GM23248 (cell line): Measurements from ENCODE around the gene P2RY1. TPM values are rescaled to one million over a fixed set of nuclear protein-coding genes. Genes with fewer than 3 reads are reported as not detected.
"Not testable (repeated sequence)": the region's sequence is repeated elsewhere in the genome, so short reads cannot be mapped to it uniquely, and the experiment has no call there.

ENCODE experiments used
- DNase-seq: peaks from one replicate; pipeline ENCODE4 v3.0.0-alpha.2; 2015
- H2AFZ ChIP-seq: fragments of 200-600 bp; sonication (generic); 2 replicates; pipeline ENCODE4 v1.6.1; 2016; ENCODE audit warnings: antibody characterized with exemption
- H3F3A ChIP-seq: fragments of 200-600 bp; sonication (generic); 2 replicates; pipeline ENCODE4 v1.6.1; 2016; ENCODE audit warnings: mild to moderate bottlenecking, antibody characterized with exemption, mixed run types; ENCODE audit not compliant: insufficient read depth
- H3K27ac ChIP-seq: fragments of 200-600 bp; sonication (generic); 2 replicates; pipeline ENCODE4 v1.5.1; 2016; ENCODE audit warnings: mild to moderate bottlenecking
- H3K27me3 ChIP-seq: fragments of 200-600 bp; sonication (generic); replicated peaks from 2 replicates; pipeline ENCODE4 v1.6.1; 2016; ENCODE audit warnings: mild to moderate bottlenecking; ENCODE audit not compliant: insufficient read depth
- H3K36me3 ChIP-seq: fragments of 200-600 bp; sonication (generic); 2 replicates; pipeline ENCODE4 v1.6.1; 2016; ENCODE audit warnings: low read depth, mild to moderate bottlenecking
- H3K4me1 ChIP-seq: fragments of 200-600 bp; sonication (generic); 2 replicates; pipeline ENCODE4 v1.6.1; 2016; ENCODE audit warnings: mild to moderate bottlenecking; ENCODE audit not compliant: insufficient read depth
- H3K4me2 ChIP-seq: fragments of 200-600 bp; sonication (generic); one replicate; pipeline ENCODE4 v1.6.1; 2016; ENCODE audit warnings: mild to moderate bottlenecking; ENCODE audit not compliant: unreplicated experiment
- H3K4me3 ChIP-seq: fragments of 200-600 bp; sonication (generic); 2 replicates; pipeline ENCODE4 v1.5.1; 2016; ENCODE audit warnings: mild to moderate bottlenecking
- H3K79me2 ChIP-seq: fragments of 200-600 bp; sonication (generic); 2 replicates; pipeline ENCODE4 v1.6.1; 2016; ENCODE audit warnings: mild to moderate bottlenecking; ENCODE audit not compliant: insufficient read depth
- H3K9ac ChIP-seq: fragments of 200-600 bp; sonication (generic); 2 replicates; pipeline ENCODE4 v1.6.1; 2016; ENCODE audit warnings: mild to moderate bottlenecking
- H3K9me2 ChIP-seq: fragments of 200-600 bp; sonication (generic); 2 replicates; pipeline ENCODE4 v1.6.1; 2016; ENCODE audit warnings: mixed run types, mild to moderate bottlenecking, moderate library complexity; ENCODE audit not compliant: insufficient read depth
- H3K9me3 ChIP-seq: fragments of 200-600 bp; sonication (generic); one replicate; pipeline ENCODE4 v1.6.1; 2017; ENCODE audit warnings: low read depth
- H4K20me1 ChIP-seq: fragments of 200-600 bp; sonication (generic); 2 replicates; pipeline ENCODE4 v1.6.0; 2016; ENCODE audit not compliant: insufficient read depth
- EZH2 ChIP-seq: fragments of 200-600 bp; sonication (generic); IDR thresholded peaks from 2 replicates; pipeline ENCODE4 v1.6.1; 2018; ENCODE audit warnings: antibody characterized with exemption, mild to moderate bottlenecking; ENCODE audit not compliant: insufficient read depth, poor library complexity, severe bottlenecking
- EZH2phosphoT487 ChIP-seq: fragments of 200-600 bp; sonication (generic); IDR thresholded peaks from 2 replicates; pipeline ENCODE4 v1.6.1; 2018; ENCODE audit warnings: antibody characterized with exemption, moderate library complexity, mild to moderate bottlenecking, low read depth; ENCODE audit not compliant: insufficient read depth
- WGBS, 2 experiments: methylation state at CpG; one replicate each; pipeline ENCODE4 v1.1.6; 2015 to 2017; ENCODE audit warnings: low lambda C conversion rate in 2 of 2, low coverage in 1 of 2; ENCODE audit errors: missing lambda C conversion rate in 2 of 2; 5-methylcytosine and 5-hydroxymethylcytosine counted together
- in situ Hi-C: fragments of 300-500 bp; cut with MboI; formaldehyde crosslinking; loops from 2 replicates; pipeline ENCODE4 v1.15.0; 2020
- polyA plus RNA-seq: library from polyadenylated mRNA; unstranded; fragments of >200 nt; fragmentation: Nextera tagmentation; extraction: Ambion mirVana; gene quantifications from 2 replicates; pipeline ENCODE4 v1.2.1, GENCODE V29; 2016
- total RNA-seq: library from RNA; depleted of rRNA; stranded (reverse); fragments of >200 nt; shearing (Covaris generic); gene quantifications from 2 replicates; pipeline ENCODE4 v1.2.3, GENCODE V29; 2014

Gene P2RY1
- total and polyA plus RNA-seq, 2 experiments from 2014 or later = 0.09 to 0.22 TPM

DNA sequence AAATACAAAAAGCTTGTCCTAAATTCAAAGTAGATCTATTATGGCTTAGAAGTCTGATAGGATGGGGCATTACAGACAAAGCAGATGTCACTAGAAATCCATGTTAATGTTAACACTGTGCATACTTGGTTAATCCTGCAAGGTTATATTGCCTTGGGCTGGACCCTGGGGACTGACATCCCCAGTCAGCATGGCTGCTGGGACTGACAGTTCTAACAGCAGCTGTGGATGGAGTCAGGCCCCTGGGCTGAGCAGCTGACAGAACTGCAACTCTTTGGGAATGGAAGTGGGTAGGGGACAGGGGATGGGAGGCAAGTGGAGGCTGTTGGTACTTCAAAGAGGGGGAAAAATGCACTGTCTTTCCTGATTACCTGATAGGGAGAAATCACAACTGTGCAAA, 7.5 kb downstream of the P2RY1 start:
- no peaks in the 10 kb centered on the region for H3K9me3 ChIP-seq
- H3K4me3 ChIP-seq = no peak overlapping the region
- H3K9me2 ChIP-seq = no peaks in the 10 kb centered on the region
- no peak overlapping the region for H3K9ac ChIP-seq
- no peaks in the 10 kb centered on the region for H3F3A ChIP-seq
- H3K79me2 ChIP-seq = no peaks in the 10 kb centered on the region
- no peaks in the 10 kb centered on the region for H3K4me1 ChIP-seq
- DNase-seq = no peak
- H3K27me3 ChIP-seq = peaks cover 8% of the 10 kb centered on the region; the same call in 1 of the 2 replicates
- H3K27ac ChIP-seq = no peak overlapping the region
- no peaks in the 10 kb centered on the region for H3K36me3 ChIP-seq
- H2AFZ ChIP-seq = no peak overlapping the region
- no peak overlapping the region for H3K4me2 ChIP-seq
- H4K20me1 ChIP-seq = no peaks in the 10 kb centered on the region
- no peak for TF ChIP-seq EZH2
- TF ChIP-seq EZH2phosphoT487 = no peak
- in situ Hi-C loops = no loop called here

DNA sequence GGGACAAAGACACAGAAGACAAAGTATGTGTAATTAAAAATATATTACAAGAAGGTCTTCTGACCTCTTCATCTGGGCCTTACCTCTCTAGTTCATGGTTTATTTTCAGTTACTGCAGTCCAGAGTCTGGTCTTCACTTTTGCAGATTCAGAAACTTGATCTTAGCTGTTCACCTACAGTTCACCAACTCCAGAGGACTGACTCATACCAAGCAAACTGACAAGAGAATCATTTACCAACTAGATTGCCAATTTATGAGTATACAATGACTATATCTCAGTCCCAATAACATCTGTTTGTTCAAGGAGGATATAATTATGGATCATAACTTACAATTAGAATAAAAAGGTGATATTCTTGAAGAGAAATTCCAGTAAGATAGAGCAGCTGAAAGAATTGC, 9.0 kb downstream of the P2RY1 start:
- H3K4me3 ChIP-seq = no peak overlapping the region
- H3F3A ChIP-seq = no peaks in the 10 kb centered on the region
- no peaks in the 10 kb centered on the region for H3K36me3 ChIP-seq
- H3K4me2 ChIP-seq = no peak overlapping the region
- no peaks in the 10 kb centered on the region for H3K27me3 ChIP-seq
- H3K9me3 ChIP-seq = no peaks in the 10 kb centered on the region
- no peak overlapping the region for H3K9ac ChIP-seq
- DNase-seq = no peak
- no peak for TF ChIP-seq EZH2
- in situ Hi-C loops = no loop called here
- no peaks in the 10 kb centered on the region for H4K20me1 ChIP-seq
- no peaks in the 10 kb centered on the region for H3K9me2 ChIP-seq
- H3K27ac ChIP-seq = no peak overlapping the region
- H2AFZ ChIP-seq = no peak overlapping the region
- no peaks in the 10 kb centered on the region for H3K4me1 ChIP-seq
- H3K79me2 ChIP-seq = no peaks in the 10 kb centered on the region

DNA sequence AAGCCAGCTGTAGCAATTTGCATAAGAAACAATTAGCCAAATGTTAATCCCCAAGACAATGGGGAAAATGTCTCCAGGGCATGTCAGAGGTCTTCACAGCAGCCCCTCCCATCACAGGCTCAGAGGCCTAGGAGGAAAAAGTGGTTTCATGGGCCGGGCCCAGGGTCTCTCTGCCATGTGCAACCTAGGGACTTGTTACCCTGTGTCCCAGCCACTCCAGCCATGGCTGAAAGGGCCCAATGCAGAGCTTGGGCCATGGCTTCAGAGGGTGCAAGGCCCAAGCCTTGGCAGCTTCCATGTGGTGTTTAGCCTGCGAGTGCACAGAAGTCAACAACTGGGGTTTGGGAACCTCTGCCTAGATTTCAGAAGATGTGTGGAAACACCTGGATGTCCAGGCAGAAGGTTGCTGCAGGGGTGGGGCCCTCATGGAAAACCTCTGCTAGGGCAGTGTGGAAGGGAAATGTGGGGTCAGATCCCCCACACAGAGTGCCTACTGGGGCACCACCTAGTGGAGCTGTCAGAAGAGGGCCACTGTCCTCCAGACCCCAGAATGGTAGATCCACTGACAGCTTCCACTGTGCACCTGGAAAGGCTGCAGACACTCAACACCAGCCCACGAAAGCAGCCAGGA, 11.8 kb downstream of the P2RY1 start:
- H3F3A ChIP-seq, H3K4me2 ChIP-seq, H3K4me3 ChIP-seq, H3K27me3 ChIP-seq, in situ Hi-C loops, H3K4me1 ChIP-seq, H3K9ac ChIP-seq, H3K36me3 ChIP-seq, H3K9me2 ChIP-seq, H4K20me1 ChIP-seq, H3K79me2 ChIP-seq, H3K9me3 ChIP-seq, H3K27ac ChIP-seq, H2AFZ ChIP-seq, DNase-seq: not testable (repeated sequence)
- WGBS, 2 experiments = 44 to 46% methylated on average over 3 of the region's 3 CpGs

DNA sequence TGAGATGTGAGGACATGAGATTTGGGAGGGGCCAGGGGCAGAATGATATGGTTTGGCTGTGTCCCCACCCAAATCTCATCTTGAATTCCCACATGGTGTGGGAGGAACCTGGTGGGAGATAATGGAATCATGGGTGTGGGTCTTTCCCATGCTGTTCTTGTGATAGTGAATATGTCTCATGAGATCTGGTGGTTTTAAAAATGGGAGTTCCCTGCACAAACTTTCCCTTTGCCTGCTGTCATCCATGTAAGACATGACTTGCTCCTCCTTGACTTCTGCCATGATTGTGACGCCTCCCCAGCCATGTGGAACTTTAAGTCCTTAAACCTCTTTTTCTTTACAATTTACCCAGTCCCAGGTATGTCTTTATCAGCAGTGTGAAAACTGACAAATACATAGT, 12.7 kb downstream of the P2RY1 start:
- H3K9me3 ChIP-seq, H3K36me3 ChIP-seq, H3K9me2 ChIP-seq, in situ Hi-C loops, DNase-seq, H3K4me1 ChIP-seq, H3K79me2 ChIP-seq, H4K20me1 ChIP-seq, H3K4me3 ChIP-seq, H3K4me2 ChIP-seq, H3K9ac ChIP-seq, H2AFZ ChIP-seq, H3K27me3 ChIP-seq, H3F3A ChIP-seq, H3K27ac ChIP-seq: not testable (repeated sequence)
- 32 to 64% methylated on average over 1 of the region's 1 CpG for WGBS, 2 experiments

DNA sequence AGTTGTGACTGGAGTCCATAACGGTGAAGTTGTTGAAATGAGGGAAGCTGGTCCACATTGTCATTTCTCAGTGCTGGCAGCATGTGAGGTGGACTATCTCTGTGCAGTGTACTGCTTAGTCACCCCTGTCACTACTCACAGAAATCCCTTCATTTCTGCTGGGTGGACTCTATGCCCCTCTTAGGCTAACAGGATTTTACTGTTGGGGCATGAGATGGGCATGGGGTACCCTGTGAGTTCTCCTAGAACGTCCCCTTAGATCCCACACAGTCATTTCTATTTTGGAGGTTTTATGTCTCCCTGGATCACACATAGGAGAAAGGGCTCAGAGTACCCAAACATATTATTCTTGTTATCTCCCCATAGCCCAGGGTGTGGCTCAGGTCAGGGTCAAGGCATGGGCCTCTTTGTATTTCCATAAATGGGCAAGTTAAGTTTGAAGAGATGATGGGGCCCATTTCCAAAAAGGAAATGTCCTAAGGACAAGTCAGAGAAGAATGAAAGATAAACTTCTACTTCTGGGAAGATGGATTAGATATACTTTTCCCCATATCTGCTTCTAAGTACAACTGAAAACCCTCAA, 15.2 kb downstream of the P2RY1 start:
- H3K27me3 ChIP-seq = no peaks in the 10 kb centered on the region
- no peaks in the 10 kb centered on the region for H4K20me1 ChIP-seq
- no peaks in the 10 kb centered on the region for H3K9me3 ChIP-seq
- no peaks in the 10 kb centered on the region for H3K36me3 ChIP-seq
- 71 to 72% methylated on average over 2 of the region's 2 CpGs for WGBS, 2 experiments
- H3K9ac ChIP-seq = no peak overlapping the region
- no peak overlapping the region for H3K27ac ChIP-seq
- H3F3A ChIP-seq = no peaks in the 10 kb centered on the region
- H3K9me2 ChIP-seq = no peaks in the 10 kb centered on the region
- in situ Hi-C loops = no loop called here
- no peak for TF ChIP-seq EZH2phosphoT487
- TF ChIP-seq EZH2 = no peak
- peak; percentile 2 for DNase-seq
- H2AFZ ChIP-seq = no peak overlapping the region
- H3K4me3 ChIP-seq = no peak overlapping the region
- H3K79me2 ChIP-seq = no peaks in the 10 kb centered on the region
- H3K4me2 ChIP-seq = no peak overlapping the region
- no peaks in the 10 kb centered on the region for H3K4me1 ChIP-seq
